GM08714 (cell line): Measurements from ENCODE around the gene TMED1.

Experiments
- H3K4me3 ChIP-seq: fragments of 200-500 bp; sonication (Bioruptor generic); 2 replicates; pipeline ENCODE4 v1.5.1; 2014; ENCODE audit warnings: mild to moderate bottlenecking, low read length, inconsistent platforms
- ZNF274 ChIP-seq: IDR thresholded peaks from 2 replicates; pipeline ENCODE4 v1.6.1; 2012; ENCODE audit warnings: mild to moderate bottlenecking, low read depth, low read length

The TMED1 gene

GRCh38 chr19:10817291-10818038 is 18.5 kb downstream of the TMED1 start:
- TF ChIP-seq ZNF274, result no peak
- no peak overlapping the region for H3K4me3 ChIP-seq

- H3K4me3 ChIP-seq, result no peak overlapping the region
- no peak for TF ChIP-seq ZNF274
These were observed 19.3 kb downstream of the TMED1 start for GRCh38 chr19:10816691-10817090.

- no peak for TF ChIP-seq ZNF274
- H3K4me3 ChIP-seq, result no peak overlapping the region
These were observed 19.9 kb downstream of the TMED1 start for GRCh38 chr19:10815969-10816644.

DNA sequence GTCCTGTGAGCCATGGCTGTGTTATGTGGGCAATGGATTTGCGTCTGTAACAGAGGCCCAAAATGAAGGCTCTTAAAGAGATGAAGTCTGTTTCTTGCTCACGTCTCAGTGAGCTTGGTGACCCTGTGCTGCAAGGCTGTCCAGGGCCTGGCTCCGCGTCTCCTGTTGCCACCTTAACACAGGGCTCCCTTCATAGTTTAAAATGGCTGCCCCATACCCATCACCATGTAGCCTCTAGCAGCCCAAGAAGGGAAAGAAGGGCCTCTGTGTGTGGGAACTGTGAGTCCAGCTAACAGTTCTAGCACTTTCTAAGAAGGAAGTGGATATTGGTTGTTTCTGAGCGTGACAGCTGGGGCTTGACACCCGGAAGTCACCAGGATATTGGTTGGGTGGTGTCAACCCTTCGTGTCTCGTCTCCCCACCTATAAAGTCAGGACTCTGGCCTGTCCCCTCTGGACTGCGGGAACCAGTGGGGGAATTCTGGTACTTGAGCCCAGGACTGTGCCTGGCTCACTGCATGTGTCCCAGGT is 20.9 kb downstream of the TMED1 start:
- H3K4me3 ChIP-seq, result no peak overlapping the region
- no peak for TF ChIP-seq ZNF274

GRCh38 chr19:10812902-10813404 is 23.1 kb downstream of the TMED1 start:
- H3K4me3 ChIP-seq, result no peak overlapping the region
- TF ChIP-seq ZNF274, result no peak

DNA sequence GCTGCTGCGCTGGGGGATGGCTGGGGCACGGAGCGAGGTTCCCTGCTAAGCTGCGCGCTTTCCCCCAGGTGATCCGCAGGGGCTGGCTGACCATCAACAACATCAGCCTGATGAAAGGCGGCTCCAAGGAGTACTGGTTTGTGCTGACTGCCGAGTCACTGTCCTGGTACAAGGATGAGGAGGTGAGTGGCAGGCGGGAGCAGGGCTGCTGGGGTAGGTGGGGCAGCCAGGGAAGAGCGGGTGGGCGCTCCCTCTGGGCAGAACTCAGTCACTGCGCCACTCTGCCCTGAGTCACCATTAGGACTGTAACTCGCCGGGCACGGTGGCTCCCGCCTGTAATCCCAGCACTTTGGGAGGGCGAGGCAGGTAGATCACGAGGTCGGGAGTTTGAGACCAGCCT is 23.8 kb downstream of the TMED1 start:
- no peak overlapping the region for H3K4me3 ChIP-seq
- no peak for TF ChIP-seq ZNF274

DNA sequence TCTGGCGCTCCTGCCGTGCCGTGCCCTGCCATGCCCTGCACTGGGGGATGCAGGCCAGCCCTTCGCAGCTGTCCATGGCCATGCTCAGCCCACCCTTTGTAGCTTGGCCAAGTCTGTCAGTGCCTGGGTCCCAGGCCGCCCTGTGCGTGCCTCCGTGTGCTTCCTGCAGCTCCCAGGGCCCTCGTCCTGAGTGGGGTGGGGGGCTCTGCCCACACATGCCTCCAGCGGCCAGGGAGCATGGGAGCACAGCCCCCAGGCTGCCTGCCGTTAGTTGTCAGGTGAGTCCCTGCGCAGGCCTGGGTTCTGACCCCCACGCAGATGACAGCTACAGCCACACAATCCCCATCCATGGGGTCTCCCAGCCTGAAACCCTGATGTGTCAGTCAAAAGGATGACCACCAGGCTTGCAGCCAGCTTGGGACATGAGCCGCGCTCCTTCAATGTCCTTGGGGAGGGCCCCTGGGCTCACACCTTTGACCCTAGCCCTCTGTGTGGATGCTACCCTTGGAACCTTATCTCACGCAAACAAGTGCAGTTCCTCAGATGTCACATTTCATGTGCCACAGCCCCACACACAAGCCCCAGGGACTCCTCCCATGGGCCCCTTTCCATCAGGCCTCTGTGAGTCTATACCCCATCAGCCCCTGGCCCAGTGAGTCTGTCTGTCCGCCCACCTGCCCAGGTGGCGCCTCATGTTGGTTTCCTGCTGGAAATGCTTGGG is 24.5 kb downstream of the TMED1 start:
- H3K4me3 ChIP-seq, result no peak overlapping the region
- TF ChIP-seq ZNF274, result no peak

DNA sequence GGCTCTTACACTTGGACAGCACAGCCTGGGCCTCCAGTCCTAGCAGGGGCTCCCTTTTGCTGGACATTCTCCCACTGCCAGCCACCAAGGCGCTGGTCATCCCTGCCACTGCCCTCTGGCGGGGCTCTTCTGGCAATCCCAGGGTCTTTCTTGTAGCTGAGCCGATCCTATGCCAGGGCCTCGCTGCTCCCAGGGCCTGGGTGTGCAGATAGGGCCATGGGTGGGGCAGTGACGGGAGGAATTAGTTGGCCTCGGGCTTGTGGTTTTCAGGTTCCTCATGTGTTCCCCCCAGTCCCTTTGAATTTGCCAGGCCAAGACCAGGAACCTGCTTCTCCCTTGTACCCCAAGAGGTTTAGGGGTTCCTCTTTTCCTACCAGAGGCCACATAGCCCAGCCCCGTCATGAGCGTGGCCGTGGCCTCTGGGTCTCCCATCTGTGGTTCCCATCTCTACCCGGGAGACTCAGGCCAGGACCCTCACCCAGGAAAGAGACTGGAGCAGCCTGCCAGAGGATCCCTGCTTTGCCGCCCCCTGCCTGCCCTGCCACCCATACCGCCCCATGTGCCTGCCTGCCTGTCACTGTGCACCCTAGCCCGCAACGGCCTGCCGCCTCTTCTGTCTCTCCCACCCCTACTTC is 26.2 kb downstream of the TMED1 start:
- no peak for TF ChIP-seq ZNF274
- no peak overlapping the region for H3K4me3 ChIP-seq

DNA sequence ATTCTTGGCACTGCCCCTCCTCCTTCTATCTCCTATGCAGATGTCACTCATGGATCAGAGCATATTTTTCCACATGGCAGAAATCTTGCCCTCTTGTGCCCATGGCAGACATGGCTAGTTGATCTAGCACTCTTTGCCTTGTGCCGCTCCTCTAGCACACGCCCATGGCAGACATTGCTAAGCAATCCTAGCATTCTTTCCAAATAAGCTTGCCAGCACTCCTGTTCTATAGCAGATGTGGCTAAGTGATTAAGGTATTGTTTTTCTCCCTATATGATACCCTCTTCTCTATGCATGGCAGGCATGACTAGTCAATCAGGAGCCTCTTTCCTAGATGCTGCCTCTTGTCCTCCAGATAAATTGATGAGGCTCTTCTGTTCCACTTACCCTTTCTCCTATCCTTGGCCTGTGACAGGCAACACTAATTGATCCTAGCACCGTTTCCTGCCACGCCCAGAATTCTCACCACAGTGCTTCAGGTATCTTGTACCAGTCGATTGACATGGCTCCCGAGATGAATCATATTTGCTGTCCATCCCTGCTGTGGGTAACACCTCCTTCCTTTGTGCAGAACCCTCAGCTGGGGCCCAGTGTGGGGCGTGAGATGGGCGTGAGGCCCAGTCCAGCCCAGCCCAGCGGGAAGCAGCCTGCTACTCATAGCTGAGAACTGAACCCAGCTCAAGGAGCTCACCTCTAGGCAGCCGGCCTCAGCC is 26.9 kb downstream of the TMED1 start:
- no peak overlapping the region for H3K4me3 ChIP-seq
- no peak for TF ChIP-seq ZNF274

GRCh38 chr19:10805758-10806247 is 30.2 kb downstream of the TMED1 start:
- TF ChIP-seq ZNF274, result no peak
- H3K4me3 ChIP-seq, result no peak overlapping the region

GRCh38 chr19:10805065-10805757 is 30.8 kb downstream of the TMED1 start:
- no peak overlapping the region for H3K4me3 ChIP-seq
- no peak for TF ChIP-seq ZNF274

DNA sequence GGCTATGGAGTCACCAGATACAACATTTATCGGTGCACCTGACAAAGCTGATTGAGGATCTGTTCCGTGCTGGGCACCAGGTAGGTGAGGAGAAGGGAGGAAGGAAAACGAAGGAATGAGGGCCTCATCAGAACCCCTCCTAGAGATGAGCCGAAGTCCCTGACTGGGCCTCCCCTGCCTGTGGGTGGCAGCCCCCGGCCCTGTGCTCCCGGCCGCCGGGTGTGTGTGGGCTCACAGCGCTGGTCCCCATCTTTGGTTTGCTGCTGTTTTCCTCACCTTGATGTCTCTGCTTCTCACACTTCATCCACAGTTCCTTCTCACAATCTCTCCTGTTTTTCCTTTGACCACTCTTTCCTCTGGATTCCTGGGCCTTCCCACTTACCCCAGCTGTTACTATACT is 32.8 kb downstream of the TMED1 start:
- TF ChIP-seq ZNF274, result no peak
- H3K4me3 ChIP-seq, result no peak overlapping the region

- TF ChIP-seq ZNF274, result no peak
- no peak overlapping the region for H3K4me3 ChIP-seq
These were observed 33.5 kb downstream of the TMED1 start for GRCh38 chr19:10802479-10802878.
